HG02759 (cell line): Measurements from ENCODE around the gene SDS.

Experiments used
- ATAC-seq: cut with Tn5 transposase; IDR thresholded peaks from one replicate; pipeline ENCODE4 v1.9.1; 2021; ENCODE audit warnings: mild to moderate bottlenecking, moderate library complexity; ENCODE audit not compliant: unreplicated experiment

The SDS gene, protein sequence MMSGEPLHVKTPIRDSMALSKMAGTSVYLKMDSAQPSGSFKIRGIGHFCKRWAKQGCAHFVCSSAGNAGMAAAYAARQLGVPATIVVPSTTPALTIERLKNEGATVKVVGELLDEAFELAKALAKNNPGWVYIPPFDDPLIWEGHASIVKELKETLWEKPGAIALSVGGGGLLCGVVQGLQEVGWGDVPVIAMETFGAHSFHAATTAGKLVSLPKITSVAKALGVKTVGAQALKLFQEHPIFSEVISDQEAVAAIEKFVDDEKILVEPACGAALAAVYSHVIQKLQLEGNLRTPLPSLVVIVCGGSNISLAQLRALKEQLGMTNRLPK

DNA sequence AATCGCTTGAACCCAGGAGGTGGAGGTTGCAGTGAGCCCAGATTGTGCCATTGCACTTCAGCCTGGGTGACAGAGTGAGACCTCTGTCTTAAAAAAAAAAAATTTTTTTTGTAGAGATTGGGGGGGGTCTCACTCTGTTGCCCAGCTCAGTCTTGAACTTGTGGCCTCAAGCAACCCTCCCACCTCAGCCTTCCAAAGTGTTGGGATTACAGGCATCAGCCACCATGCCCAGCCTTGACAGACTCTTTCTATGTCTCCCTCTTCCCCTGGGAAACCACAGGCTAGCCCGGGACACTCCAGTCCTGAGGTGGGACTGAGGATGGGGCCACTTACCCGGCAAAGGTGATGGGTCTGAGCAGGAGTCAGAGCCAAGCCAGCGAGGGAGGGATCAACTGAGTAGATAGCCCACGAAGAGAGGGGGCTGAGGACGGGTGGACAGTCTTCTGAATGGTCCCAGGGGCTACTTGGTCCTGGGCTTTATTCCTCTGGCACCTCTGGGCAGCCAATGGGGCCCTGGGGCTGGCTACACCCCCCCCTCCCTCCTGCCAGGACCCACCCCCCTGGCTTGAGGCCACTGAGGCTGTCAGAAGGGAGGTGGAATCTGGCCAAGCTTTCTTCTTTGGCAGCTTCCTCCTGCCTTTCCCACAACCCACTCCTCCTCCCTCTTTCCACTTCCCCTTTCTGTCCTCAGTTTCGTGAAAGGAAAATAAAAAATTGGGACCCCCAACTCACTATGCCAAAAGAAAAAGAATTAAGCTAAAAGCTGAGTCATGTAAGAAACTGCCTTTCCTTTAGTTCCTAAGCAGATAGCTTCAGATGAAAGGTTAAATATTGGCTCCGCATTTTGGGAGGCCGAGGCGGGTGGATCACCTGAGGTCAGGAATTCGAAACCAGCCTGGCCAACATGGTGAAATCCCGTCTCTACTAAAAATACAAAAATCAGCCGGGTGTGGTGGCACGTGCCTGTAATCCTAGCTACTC, at the start of gene SDS:
Gene SDS (minus strand): TSS at position 453 of the 981 bp plus-strand sequence. CDS start 4,179 bp downstream, outside the sequence.
- no peak for ATAC-seq

DNA sequence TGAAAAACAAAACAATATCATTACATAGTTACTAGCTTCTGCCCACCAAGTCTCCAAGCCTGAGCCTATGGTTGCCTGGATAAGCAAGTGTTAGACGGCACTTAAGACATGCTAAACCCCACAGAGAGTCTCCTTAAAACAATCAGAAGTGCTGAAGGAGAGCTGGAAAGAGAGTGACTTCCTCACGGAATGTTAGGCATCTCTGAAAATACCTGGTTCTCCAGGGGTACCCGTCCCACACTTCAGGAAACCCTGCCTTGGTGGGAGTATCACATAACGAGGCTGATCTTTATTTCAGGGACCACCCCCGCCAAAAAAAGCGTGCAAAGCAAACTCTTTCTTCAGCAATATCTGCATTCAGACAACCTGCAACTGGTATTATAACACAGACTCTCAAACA, 49.6 kb upstream of the SDS start:
- no peak for ATAC-seq

GRCh38 chr12:113452458-113452857, 48.8 kb upstream of the SDS start:
- no peak for ATAC-seq

DNA sequence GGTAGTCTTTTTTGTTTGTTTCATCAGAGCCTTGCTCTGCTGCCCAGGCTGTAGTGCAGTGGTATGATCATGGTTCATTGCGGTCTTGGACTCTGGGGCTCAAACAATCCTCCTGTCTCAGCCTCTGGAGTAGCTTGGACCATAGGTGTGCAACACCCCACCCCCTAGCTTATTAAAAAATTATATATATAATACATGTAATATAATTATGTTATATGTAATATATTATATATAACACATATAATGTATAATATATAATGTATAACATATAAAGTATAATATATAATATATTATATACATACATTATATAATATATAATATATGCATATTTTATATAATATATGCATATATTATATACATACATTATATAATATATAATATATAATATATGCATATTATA, 46.2 kb upstream of the SDS start:
- ATAC-seq = no peak

DNA sequence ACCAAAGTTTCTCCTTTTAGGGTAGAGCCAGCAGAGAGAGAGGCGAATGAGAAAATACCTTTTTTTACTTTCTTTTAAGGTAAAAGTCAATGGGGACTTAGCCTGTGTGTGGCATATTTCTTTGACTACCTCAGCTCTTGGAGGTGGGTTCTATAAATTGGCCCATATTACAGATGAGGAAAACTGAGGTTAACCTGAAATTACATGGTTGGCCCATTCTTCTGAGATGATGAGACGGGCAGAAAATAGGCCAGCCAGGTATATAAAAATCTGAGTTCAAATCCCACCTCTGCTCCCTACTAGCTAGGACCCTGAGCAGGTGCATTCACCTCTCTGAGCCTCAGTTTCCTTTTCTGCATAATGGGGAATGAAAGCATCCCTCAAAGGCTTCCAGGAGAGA, 45.6 kb upstream of the SDS start:
- ATAC-seq = no peak

DNA sequence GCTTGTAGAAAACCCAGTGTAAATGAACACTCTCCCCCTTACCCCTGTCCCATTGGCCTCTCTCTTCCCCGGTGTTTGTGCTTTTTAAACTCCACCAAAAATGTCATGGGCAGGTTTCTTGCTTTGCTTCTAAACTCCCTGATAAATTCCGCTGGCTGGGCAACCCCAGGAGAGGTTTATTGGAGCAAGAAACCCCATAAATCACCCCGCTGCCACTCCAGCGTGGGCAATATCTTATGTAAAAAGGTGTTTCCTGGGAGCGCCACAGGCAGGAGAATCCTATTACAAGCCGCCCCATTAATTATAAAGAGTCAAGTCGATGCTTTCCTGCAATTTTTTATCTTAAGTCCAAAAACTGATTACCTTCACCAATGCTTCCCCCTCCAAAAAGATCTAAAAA, 45.2 kb upstream of the SDS start:
- no peak for ATAC-seq

GRCh38 chr12:113445544-113446171, 42.0 kb upstream of the SDS start:
- no peak for ATAC-seq

DNA sequence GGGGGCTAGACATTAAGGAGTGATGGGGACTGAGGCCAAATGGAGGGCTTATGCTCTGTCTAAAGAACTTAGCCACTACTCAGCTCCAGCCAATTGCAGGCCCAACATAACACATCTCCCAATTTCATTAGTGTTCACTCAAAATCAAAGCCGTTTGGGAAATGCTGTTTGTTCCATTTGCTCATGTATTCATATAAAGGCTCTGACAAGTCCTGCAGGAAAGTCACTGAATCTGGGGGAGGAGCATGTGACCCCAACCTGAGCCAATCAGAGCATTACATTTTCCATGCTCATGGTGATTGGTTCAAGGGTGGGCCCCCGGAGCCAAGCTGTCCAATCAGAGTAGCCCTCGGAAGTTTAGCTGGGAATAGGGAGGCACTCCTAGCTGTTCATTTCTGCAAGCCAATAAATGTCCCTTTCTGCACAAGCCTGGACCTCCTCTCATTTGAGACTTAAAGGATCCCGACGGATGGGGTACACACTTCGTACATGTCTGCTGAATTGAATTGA, 39.4 kb upstream of the SDS start:
- no peak for ATAC-seq

GRCh38 chr12:113440947-113441782, 37.5 kb upstream of the SDS start:
- no peak for ATAC-seq

- no peak for ATAC-seq
Observed at GRCh38 chr12:113440336-113440735, 36.6 kb upstream of the SDS start.

DNA sequence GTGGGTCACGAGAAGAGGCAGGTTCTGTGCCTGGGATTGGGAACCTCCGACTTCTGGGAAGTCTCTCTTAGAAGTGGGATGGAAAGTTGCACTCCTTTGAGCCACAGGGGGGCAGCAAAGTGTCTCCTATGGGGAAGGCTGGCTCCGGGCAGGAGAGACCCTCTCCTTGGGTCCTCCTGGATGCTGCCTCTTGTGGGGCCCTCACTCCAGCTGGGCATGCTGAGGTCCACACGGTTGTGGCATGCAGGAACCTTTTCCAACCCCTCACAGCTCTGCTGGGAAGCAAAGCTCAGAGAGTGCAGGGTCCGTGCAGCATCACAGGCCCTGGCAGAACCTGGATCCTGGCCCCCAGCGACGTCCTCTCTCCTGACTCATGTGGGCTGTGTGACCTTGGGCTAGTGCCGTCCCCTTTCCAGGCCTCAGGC, 35.9 kb upstream of the SDS start:
- no peak for ATAC-seq

DNA sequence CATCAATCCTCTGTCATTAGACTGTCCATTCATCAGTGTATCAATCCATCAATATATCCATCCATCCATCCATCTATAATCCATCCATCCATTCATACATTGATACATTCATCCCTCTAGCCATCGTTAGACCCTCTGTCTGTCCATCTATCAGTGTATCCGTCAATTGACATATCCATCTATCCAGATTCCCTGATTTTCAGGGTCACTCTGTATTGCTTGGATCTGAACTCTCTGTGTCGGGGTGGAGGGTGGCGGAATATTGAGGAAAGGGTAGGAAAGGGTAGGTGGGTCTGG, 35.6 kb upstream of the SDS start:
- no peak for ATAC-seq

- no peak for ATAC-seq
Observed at GRCh38 chr12:113438523-113439300, 35.0 kb upstream of the SDS start.

DNA sequence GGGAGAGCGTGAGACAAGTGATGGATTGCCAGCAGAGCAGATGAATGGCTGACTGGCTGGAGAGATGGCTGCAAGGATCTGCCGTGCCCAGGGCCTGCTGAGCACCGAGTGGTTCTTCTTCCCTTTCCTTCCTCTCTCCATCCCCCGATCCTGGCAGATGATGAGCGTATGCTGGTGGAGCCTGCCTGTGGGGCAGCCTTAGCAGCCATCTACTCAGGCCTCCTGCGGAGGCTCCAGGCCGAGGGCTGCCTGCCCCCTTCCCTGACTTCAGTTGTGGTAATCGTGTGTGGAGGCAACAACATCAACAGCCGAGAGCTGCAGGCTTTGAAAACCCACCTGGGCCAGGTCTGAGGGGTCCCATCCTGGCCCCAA, 34.0 kb upstream of the SDS start:
- ATAC-seq = no peak

- ATAC-seq = no peak
Observed at GRCh38 chr12:113436993-113437728, 33.5 kb upstream of the SDS start.

GRCh38 chr12:113436586-113436985, 32.9 kb upstream of the SDS start:
- no peak for ATAC-seq

DNA sequence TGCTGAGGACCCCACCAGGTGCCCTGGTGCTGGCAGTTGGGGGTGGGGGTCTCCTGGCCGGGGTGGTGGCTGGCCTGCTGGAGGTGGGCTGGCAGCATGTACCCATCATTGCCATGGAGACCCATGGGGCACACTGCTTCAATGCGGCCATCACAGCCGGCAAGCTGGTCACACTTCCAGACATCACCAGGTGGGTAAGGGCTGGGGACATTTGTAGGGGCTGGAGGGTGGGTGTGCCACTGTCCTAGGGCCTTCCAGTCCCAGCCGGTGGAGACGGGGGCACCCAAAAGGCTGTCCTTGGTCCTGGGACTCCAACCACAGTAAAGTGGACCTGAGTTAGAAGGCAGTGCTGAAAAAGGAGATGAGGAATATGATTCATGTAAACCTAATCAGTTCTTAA, 31.7 kb upstream of the SDS start:
- no peak for ATAC-seq

- no peak for ATAC-seq
Observed at GRCh38 chr12:113432986-113433385, 29.3 kb upstream of the SDS start.

DNA sequence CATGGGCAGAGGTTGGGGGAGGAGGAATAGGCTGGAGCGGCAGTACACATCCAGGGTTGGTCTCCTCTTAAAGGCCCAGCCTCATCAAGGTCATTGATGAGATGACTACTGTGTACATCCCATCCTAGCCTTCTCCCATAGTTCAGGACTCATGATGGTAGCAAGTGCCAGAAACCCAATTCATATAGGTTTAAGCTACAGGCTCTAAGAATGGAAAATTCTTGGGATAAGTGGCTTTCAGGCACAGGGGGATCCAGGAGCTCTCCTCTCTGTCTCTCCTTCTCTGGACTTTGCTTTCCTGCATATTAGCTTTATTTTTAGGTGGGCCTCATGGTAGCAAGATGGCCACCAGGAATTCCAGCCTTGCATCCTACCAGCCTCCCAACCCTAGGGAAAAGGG, 24.8 kb upstream of the SDS start:
- ATAC-seq = no peak
